Measurements from ENCODE around the gene ZDHHC8.

ZDHHC8 gene

GRCh38 chr22:20192972-20193760 is 61.6 kb downstream of the ZDHHC8 start:
- DNase-seq (ENCODE audit: low read depth), result no peak
- no peak overlapping the region for H3K4me3 ChIP-seq (ENCODE audit: low read depth, low read length)
- no peak for TF ChIP-seq CTCF (IDR thresholded peaks at IDR 0.05; ENCODE audit: control insufficient read depth, extremely low read depth, insufficient read depth)

GRCh38 chr22:20193761-20194494 is 62.3 kb downstream of the ZDHHC8 start:
- no peak for DNase-seq (ENCODE audit: low read depth)
- TF ChIP-seq CTCF (IDR thresholded peaks at IDR 0.05; ENCODE audit: control insufficient read depth, extremely low read depth, insufficient read depth), result no peak
- no peak overlapping the region for H3K4me3 ChIP-seq (ENCODE audit: low read depth, low read length)

- no peak overlapping the region for H3K4me3 ChIP-seq (ENCODE audit: low read depth, low read length)
- no peak for DNase-seq (ENCODE audit: low read depth)
- TF ChIP-seq CTCF (IDR thresholded peaks at IDR 0.05; ENCODE audit: control insufficient read depth, extremely low read depth, insufficient read depth), result no peak
These were observed 63.3 kb downstream of the ZDHHC8 start for GRCh38 chr22:20194681-20195593.

GRCh38 chr22:20196094-20196842 is 64.7 kb downstream of the ZDHHC8 start:
- DNase-seq (ENCODE audit: low read depth), result no peak
- TF ChIP-seq CTCF (IDR thresholded peaks at IDR 0.05; ENCODE audit: control insufficient read depth, extremely low read depth, insufficient read depth), result no peak
- H3K4me3 ChIP-seq (ENCODE audit: low read depth, low read length), result no peak overlapping the region
